NT2/D1 (cell line): ENCODE results near the gene RNFT2.

Experiments
- SUZ12 ChIP-seq: IDR thresholded peaks from 2 replicates; pipeline ENCODE4 v1.6.1; 2011; ENCODE audit not compliant: insufficient read length, insufficient read depth; ENCODE audit errors: extremely low read depth
- YY1 ChIP-seq: IDR thresholded peaks from 2 replicates; pipeline ENCODE4 v1.6.1; 2011; ENCODE audit not compliant: insufficient read length, insufficient read depth
- ZNF274 ChIP-seq: IDR thresholded peaks from 2 replicates; pipeline ENCODE4 v1.6.1; 2011; ENCODE audit warnings: mild to moderate bottlenecking, low read depth, low read length

GRCh38 chr12:116703214-116703795 lies 34.8 kb upstream of the RNFT2 start:
- TF ChIP-seq YY1 (no peak), SUZ12 (no peak), ZNF274 (no peak)
